ENCODE data around the gene ABLIM3. TPM values are rescaled to one million over a fixed set of nuclear protein-coding genes. Genes with fewer than 3 reads are reported as not detected.

The ABLIM3 gene
- total RNA-seq, 1 donor from 2014 or later: not detected

GRCh38 chr5:149301744-149302380, 160.6 kb downstream of the ABLIM3 start:
- no peaks in the 10 kb centered on the region for H3K9me3 ChIP-seq (ENCODE audit: low read depth)
- no peak overlapping the region for H2AFZ ChIP-seq (replicated peaks)
- H3F3A ChIP-seq (ENCODE audit: low read depth): no peaks in the 10 kb centered on the region
- peaks cover 6% of the 10 kb centered on the region for H3K27me3 Mint-ChIP-seq (ENCODE audit: insufficient read depth, low read depth)
- DNase-seq (ENCODE audit: low spot score): no peak
- H3K4me2 ChIP-seq: no peak overlapping the region
- H3K4me3 Mint-ChIP-seq: no peak overlapping the region
- no peaks in the 10 kb centered on the region for H4K20me1 ChIP-seq (ENCODE audit: low read depth)
- TF ChIP-seq CTCF (IDR thresholded peaks at IDR 0.05) (no peak), EZH2 (IDR thresholded peaks at IDR 0.05) (no peak), EZH2phosphoT487 (IDR thresholded peaks at IDR 0.05) (no peak)
- no peak overlapping the region for H3K4me3 ChIP-seq
- no peak overlapping the region for H3K27ac ChIP-seq
- no peaks in the 10 kb centered on the region for H3K4me1 ChIP-seq
- H3K36me3 ChIP-seq: no peaks in the 10 kb centered on the region
- peak overlapping the region; percentile 72 for H3K27ac Mint-ChIP-seq
- peaks cover 8% of the 10 kb centered on the region for H3K4me1 Mint-ChIP-seq
- no peak overlapping the region for H3K9ac ChIP-seq
- no peaks in the 10 kb centered on the region for H3K9me3 Mint-ChIP-seq
- no peaks in the 10 kb centered on the region for H3K27me3 ChIP-seq
- H3K36me3 Mint-ChIP-seq: no peaks in the 10 kb centered on the region
- no peaks in the 10 kb centered on the region for H3K79me2 ChIP-seq (ENCODE audit: low read depth)

- Mint-ChIP-seq H3K4me3 (no peak overlapping the region), H3K27me3 (ENCODE audit: insufficient read depth, low read depth) (peaks cover 6% of the 10 kb centered on the region)
Observed at GRCh38 chr5:149302641-149303040, 161.3 kb downstream of the ABLIM3 start.

GRCh38 chr5:149303210-149303609, 161.9 kb downstream of the ABLIM3 start:
- no peak overlapping the region for H3K4me3 ChIP-seq
- no peaks in the 10 kb centered on the region for H3K9me3 Mint-ChIP-seq
- H3K4me1 ChIP-seq: no peaks in the 10 kb centered on the region
- H4K20me1 ChIP-seq (ENCODE audit: low read depth): no peaks in the 10 kb centered on the region
- no peak overlapping the region for H3K27ac ChIP-seq
- TF ChIP-seq EZH2 (IDR thresholded peaks at IDR 0.05): no peak
- TF ChIP-seq EZH2phosphoT487 (IDR thresholded peaks at IDR 0.05): no peak
- no peak for TF ChIP-seq CTCF (IDR thresholded peaks at IDR 0.05)
- no peak overlapping the region for H2AFZ ChIP-seq (replicated peaks)
- no peaks in the 10 kb centered on the region for H3K36me3 Mint-ChIP-seq
- no peaks in the 10 kb centered on the region for H3K79me2 ChIP-seq (ENCODE audit: low read depth)
- H3K4me2 ChIP-seq: no peak overlapping the region
- H3K4me3 Mint-ChIP-seq: no peak overlapping the region
- peaks cover 8% of the 10 kb centered on the region for H3K4me1 Mint-ChIP-seq
- no peaks in the 10 kb centered on the region for H3K27me3 ChIP-seq
- no peaks in the 10 kb centered on the region for H3F3A ChIP-seq (ENCODE audit: low read depth)
- H3K27me3 Mint-ChIP-seq (ENCODE audit: insufficient read depth, low read depth): peaks cover 3% of the 10 kb centered on the region
- DNase-seq (ENCODE audit: low spot score): no peak
- H3K9ac ChIP-seq: no peak overlapping the region
- H3K36me3 ChIP-seq: no peaks in the 10 kb centered on the region
- H3K27ac Mint-ChIP-seq: no peak overlapping the region
- no peaks in the 10 kb centered on the region for H3K9me3 ChIP-seq (ENCODE audit: low read depth)

More at GRCh38 chr5:149302641-149303040, 161.3 kb downstream of the ABLIM3 start:
- no peaks in the 10 kb centered on the region for H4K20me1 ChIP-seq (ENCODE audit: low read depth)
- no peaks in the 10 kb centered on the region for H3F3A ChIP-seq (ENCODE audit: low read depth)
- Mint-ChIP-seq H3K4me1 (peaks cover 8% of the 10 kb centered on the region), H3K27ac (no peak overlapping the region), H3K36me3 (no peaks in the 10 kb centered on the region), H3K9me3 (no peaks in the 10 kb centered on the region)
- no peaks in the 10 kb centered on the region for H3K9me3 ChIP-seq (ENCODE audit: low read depth)
- DNase-seq (ENCODE audit: low spot score): no peak
- H3K4me1 ChIP-seq: no peaks in the 10 kb centered on the region
- H3K27ac ChIP-seq: no peak overlapping the region
- TF ChIP-seq CTCF (IDR thresholded peaks at IDR 0.05): no peak
- TF ChIP-seq EZH2phosphoT487 (IDR thresholded peaks at IDR 0.05): no peak
- no peak for TF ChIP-seq EZH2 (IDR thresholded peaks at IDR 0.05)
- no peak overlapping the region for H3K9ac ChIP-seq
- H3K4me2 ChIP-seq: no peak overlapping the region
- H3K4me3 ChIP-seq: no peak overlapping the region
- no peaks in the 10 kb centered on the region for H3K79me2 ChIP-seq (ENCODE audit: low read depth)
- no peak overlapping the region for H2AFZ ChIP-seq (replicated peaks)
- H3K27me3 ChIP-seq: no peaks in the 10 kb centered on the region
- H3K36me3 ChIP-seq: no peaks in the 10 kb centered on the region
